DMS153 treated with DMSO at 0.1 percent for 48 hours (cell line): ENCODE results near the gene STK24.
"Not testable (repeated sequence)": the region's sequence is repeated elsewhere in the genome, so short reads cannot be mapped to it uniquely, and the experiment has no call there.

ENCODE experiments used
- DNase-seq: peaks from one replicate; lab custom pipeline; 2025; ENCODE audit not compliant: unreplicated experiment; lab: John Stamatoyannopoulos, UW

The STK24 gene

DNA sequence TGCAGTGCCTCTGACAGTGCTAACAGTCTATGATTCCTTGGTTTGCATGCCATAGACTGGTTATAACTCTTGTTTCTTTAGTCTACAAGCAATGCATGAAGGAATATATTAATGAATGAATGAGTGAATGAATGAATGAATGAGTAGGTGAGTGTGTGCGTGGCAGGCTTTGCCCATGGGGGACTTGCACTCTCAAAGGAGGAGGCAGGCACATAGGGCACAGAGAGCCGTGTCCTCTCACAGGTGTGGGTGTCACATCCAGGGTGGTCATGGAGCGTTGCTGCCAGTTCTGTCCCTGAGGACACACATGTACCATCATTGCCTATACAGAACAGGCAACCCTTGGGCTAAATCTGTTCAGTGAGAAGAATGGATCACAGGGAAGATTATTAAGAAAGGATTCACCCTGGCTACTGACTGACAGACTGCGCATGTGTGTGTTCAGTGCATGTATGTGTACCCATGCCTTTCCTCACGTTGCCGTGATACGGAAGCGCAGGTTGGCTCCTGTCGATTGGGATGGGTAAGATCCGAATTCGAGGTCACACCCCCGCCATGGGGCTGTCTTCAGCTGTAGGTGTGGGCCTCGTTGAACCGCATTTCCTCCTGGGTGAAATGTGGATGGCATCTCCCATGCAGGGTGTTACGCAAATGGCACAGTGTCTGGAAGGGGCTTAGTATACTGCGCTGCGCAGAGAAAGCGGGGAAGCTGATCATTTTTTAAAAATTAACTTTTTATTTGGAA lies 161.4 kb downstream of the STK24 start:
- no peak for DNase-seq

DNA sequence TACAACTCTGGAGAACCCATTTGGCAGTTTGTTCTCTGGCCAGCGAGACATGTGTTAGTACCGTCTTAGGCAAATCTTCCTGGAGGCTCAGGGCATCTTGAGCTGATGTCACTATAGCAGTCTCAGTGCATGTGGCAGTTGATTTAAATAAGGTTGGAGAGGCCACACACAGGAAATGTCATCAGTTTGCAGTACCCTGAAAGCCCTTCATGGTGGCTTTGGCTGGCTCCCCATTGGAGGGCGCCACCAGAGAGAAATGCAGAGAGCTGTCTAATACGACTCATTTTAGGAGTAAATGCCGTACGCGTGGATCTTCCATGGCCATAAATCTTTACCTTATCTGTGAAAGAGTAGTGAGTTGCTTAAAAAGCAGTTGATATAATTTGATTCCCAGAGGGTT lies 163.1 kb downstream of the STK24 start:
- no peak for DNase-seq

DNA sequence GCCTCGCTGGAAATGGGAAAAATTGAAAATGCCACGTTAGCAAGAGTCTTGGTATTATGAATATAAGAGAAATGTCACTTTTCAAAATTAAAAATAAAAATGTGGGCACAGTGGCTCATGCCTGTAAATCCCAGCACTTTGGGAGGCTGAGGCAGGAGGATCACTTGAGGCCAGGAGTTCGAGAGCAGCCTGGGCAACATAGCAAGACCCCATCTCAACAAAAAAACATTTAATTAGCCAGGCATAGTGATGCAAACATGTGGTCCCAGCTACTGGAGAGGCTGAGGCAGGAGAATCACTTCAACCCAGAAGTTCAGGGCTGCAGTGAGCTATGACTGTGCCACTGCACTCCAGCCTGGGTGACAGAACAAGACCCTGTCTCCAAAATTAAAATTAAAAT lies 163.6 kb downstream of the STK24 start:
- DNase-seq: not testable (repeated sequence)

DNA sequence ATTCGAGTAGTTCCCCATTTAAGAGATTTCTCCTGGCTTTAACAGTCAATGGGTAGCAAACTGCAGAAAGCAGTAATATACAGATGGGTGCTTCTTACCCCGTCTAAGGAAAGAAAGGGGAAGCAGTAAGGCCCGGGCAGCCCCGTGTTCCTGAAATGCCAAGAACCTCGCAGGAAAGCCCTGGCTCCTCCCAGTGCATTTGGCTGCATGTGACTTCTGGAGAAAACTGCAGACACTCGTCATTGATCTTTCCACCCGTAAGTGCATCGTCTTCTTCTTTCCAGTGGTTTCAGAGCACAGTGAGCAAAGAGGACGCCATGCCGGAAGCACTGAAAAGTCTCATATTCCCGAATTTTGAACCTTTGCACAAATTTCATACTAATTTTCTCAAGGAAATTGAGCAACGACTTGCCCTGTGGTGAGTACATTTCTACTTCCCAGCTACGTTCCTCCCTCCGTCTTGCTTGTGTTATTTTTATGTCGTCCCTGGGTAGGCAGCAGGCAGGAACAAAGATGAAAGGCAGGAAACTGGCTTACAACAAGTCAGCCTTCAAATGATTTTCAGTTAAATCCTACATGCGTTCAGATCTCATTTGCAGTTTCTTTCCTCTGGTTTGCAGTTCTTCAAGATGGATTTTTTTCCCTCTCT lies 165.2 kb downstream of the STK24 start:
- no peak for DNase-seq

DNA sequence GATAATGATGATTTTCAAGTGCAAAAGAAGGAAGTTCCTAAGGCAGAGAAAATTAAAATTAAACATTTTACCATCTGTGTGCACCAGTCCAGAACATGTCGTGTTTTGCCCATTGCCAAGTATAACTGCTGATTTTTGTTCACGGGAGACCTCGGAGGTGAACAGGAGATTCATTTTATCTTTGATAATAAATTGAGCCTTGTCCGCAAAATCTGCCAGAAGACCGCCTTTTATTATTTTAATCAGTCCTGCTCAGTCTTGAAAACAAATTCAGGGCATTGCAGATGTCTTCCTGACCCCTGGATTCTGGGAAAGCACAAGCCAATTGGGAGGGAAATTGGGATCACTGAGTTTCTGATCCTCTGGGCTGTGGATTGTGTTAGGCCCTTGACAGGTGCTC lies 165.9 kb downstream of the STK24 start:
- no peak for DNase-seq

DNA sequence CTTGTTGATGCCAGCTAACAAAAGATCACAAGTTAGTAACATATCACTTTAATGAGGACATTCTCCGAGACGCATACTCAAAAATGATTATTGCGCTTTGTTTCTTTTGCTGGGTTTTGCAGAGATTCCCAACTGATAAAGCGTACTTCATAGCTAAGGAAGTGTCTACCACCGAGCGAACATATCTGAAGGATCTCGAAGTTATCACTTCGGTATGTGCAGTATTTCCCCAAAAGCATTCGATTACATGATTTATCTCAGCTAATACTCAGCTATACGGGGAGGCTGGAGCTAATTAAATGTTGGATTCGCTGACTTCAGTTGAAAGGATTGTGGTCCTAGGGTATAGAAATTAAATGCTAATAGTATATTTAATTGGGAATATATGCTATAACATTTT lies 166.3 kb downstream of the STK24 start:
- no peak for DNase-seq

DNA sequence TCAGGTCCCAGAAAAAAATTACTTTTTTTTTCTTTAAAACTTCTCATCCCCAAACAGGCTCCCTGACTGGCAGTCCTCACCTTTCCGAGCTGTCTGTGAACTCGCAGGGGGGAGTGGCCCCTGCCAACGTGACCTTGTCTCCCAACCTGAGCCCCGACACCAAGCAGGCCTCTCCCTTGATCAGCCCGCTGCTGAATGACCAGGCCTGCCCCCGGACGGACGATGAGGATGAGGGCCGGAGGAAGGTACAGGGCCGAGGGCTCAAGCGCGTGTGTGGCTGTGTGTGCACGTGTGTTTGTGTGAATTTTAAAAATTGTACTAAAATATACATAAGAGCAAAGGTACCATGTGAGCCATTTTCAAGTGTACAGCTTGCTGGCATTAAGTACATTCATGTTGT lies 167.6 kb downstream of the STK24 start:
- DNase-seq: no peak

DNA sequence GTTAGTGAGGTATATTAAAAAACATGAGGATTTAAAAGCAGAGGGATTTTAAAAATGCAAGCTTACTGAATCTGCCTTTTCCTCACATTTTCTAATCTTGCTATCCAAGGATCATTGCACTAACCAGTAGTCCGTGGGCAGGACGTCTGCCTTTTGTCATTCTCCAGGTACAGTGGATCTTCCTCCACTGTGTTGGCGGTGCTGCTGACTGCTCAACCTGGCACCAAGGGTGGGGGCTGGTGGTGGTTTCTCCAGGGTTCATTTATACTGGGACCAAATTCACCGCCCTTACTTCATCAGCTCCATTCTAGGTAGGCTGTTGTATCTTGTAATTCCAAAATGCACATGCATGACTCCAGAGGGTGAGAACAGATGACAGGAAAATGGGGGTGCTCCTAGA lies 169.3 kb downstream of the STK24 start:
- no peak for DNase-seq

DNA sequence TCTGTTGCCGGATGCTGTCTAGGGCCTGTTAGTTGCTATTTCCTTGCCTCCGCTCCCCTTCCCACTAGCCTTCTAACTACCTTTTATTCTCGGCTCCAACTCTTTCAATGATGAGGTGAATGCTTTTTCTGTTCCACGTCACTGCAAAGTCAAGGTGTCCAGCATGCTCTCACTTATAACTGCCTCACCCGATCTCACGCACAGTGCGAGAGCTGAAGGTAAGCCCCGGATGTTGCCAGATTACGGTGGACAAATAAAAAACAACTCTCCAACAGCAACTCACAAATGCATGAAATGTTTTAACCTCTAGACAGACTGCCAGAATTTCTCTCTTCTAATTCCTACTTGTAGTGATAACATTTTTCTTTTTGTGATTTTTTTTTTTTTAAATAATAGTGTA lies 169.9 kb downstream of the STK24 start:
- no peak for DNase-seq

DNA sequence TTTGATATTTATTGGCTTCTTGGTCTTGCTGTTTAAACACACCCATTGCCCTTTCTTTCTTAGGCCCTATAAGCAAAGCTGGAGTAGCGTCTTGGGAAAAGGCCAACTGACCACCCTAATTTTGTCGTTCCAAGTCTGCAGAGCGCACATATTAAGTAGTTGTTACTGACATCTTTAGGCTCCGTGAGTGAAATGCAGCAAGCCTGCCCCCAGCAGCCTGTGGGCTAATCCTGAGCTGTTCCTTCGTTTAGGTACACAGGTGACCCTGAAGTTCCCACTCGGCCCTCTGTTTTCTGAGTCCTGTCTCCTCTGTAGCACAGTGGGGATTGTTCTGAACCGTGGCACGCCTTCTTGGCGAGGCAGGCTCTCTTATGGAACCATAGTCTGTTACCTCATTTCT lies 170.5 kb downstream of the STK24 start:
- DNase-seq: no peak

DNA sequence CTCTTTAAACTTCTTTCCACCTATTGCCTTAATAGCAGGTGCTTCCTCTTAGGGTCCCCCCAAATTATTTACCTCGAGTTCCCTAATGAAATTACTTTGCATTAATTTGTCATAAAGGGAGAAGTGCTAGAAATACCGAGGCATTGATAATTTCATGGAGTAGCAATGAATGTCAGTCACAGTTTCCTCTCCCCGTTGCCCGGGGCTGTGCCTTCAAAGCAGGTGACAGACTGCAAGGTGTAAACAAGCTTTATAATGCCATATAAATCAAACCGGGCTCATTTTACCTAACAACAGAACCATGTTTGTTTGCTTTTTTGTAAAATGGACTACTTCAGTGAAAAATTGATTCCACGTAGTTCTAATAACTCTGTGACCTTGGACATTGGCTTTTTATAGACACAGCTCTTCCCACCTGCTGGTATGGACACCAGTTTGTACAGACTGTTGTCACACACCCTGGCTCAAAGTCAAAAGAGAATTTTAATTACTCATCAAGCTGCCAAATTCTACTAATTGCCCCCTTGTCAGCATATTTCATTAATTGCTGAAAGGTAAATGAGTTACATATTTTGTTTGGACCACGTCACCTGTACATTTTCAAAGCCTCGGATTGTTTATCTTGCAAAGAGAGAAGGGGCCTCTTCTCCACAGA lies 171.1 kb downstream of the STK24 start:
- DNase-seq: peak; percentile 37

DNA sequence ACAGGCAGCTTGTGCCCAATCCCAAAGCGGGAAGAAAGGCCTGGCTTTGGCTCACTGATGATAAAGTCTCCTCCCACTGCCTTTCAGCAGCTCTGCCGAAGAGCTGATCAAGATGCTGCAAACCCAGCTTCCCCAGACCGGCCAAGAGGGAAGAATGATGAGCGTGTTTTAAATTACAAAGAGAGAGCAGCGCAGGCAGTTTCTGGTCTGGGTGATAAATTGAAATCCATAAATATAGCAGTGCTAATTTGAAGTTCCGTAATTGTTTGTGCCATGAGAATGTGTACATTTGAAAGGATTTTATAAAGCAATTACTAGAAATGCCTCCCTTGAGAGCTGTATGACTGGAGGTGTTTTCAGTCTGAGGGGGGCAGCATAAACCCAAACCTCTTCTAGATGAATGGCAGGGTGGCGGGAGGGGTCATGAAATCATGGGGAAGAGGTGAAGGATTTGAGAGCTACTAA lies 171.8 kb downstream of the STK24 start:
- DNase-seq: peak; percentile 78

DNA sequence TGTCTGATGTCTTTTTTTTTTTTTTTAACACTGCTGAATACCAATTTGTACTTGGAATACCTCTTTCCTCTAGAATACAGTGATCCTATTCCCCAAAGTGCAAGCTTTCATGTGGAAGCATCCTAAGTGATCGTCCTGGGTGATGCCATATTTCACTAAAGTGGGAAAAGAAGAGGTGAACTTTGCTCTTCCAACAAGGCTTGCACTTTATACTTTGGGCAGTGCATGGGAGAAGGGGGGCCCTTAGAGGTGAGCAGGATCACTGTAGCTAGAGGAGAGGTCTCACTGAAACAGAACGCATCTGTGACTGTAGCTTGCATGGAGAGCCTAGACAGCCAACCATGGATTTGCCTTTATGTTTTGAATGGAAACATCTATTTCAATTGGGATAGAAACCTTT lies 173.8 kb downstream of the STK24 start:
- no peak for DNase-seq

DNA sequence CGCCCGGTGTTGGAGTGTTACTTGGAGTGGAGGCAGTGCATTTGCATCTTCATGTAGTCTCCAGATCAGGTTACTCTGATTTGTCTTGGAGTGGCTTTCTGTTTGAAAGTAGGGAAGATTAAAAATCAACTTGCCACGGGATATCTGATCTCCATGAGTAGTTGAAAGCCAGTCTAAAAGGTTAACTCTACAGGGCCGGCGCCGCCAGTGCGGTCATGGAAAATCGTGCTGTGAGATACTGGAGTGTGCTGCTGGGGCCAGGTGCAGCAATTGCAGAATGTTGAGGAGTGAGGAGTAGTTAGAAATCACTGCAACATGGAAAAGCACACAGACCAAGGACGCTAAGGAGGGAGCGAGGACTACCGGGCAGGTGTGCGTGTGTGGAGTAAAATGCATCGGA lies 175.0 kb downstream of the STK24 start:
- DNase-seq: no peak

DNA sequence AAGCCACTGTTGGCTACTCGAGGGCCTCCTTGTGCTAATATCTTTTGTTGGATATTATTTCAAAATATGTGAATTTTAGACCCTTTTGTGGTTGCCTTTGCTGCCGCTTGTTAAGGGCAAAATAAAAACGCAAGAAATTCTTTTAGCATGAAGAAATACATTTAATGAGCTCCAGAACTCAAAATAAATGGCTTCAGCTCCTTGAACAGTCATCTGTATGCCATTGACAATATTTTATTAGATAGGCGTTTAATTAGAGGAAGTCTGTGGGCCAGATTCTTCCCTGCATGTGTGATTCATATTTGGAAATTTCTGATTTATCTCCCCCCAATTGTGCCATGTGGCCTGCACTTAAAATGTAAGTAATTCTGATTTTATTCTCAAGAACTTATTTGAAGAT lies 177.2 kb downstream of the STK24 start:
- DNase-seq: no peak

DNA sequence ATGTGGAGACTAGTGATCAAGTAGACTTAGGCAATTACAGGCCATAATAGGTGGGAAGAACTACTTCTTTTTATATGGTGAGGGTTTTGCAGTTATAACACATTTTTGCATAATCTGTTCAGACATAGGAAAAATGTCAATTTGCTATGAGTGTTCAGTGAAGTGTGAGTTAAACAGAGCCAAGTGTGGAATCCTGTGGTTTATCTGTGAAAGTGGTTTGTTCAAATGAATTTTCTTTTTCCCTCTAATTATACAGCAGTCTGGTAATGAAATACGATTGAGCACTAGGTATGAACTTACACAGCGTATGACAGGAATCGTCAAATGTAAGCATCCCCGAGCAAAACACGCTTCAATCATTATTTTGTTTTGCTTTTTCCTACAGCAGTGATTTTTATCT lies 178.3 kb downstream of the STK24 start:
- no peak for DNase-seq

DNA sequence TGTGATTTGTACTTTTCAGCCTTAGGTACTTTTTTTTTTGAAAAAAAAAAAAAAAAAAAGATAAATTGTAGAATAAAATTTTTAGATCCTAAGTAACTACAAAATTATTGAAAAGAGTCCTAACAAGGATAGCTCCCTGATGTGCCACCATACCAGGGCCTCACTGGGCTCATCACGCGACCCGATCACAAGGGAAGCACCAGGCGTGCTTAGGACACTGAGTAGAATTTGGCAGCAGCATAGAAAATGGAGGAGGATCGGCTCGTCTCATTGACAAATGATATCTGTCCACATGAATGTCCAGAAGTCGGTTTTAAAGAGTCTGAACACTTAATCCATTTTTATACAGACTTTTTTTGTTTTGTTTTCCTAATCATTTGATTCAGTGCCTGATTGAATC lies 179.0 kb downstream of the STK24 start:
- DNase-seq: no peak

DNA sequence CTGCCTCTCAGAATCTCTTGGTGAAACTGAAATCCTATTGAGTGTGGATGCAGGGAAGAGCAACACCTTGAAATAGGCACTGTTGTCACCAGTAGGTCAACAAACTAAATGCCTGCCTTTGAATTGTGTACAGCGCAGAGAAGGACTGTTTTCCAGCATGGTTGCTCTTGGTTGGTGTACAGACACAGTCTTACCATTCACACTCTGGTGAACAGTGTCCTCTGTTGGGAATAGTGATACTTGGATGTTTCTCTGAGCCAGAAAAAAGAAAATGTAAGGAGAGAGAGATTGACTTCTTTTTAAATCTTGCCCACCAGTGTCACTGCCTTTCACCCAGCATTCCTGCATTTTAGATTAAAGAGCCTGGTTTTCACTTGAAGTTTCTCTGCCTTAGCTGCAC lies 179.7 kb downstream of the STK24 start:
- DNase-seq: no peak

DNA sequence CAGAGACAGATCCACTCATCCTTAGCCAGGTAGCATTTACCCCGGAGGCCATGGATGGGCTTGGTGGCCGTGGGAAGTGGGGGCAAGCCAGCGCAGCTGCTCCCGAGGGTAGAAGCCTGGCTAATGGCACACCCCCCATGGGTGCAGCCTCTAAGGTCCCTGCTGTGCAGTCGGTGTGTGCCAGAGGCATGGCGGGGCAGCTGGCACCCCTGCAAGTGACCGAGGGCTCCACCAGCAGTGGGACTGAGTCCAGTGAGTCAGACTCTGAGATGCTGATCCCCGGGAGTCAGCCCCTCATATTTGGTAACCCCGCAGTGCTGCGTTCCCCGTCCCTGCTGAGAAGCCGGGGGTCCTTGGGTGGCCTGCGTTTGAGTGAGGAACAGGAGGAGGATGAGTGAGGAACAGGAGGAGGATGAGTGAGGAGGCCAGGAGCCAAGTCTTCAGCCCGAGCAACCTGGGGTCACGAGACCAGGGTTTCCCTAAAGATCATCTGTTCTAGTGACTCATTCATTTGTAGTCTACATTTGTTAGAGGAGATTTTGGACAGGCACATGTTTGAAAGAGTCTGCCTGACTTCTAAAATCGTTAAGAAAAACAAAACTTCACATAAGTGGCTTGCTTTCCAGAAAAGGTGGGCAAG lies 180.7 kb downstream of the STK24 start:
- DNase-seq: no peak
